DND-41 (cell line): ENCODE results near the gene BACH2.
A peak's percentile ranks its signal among the peaks of the same experiment; 100 is the strongest.

Source experiments
- ATAC-seq: fragments of 200-7000 bp; cut with Tn5 transposase; 3 replicates; pipeline ENCODE4 v1.9.1; 2021; ENCODE audit warnings: low read depth; ENCODE audit not compliant: insufficient read depth
- DNase-seq: peaks from one replicate; pipeline ENCODE4 v3.0.0-alpha.2; 2020
- H2AFZ ChIP-seq: 2 replicates; pipeline ENCODE4 v1.6.0; 2012; ENCODE audit warnings: low read depth, low read length
- H3K27ac ChIP-seq: 2 replicates; pipeline ENCODE4 v1.5.1; 2012; ENCODE audit warnings: low read length, inconsistent platforms
- H3K27me3 ChIP-seq: fragments of 200-600 bp; sonication (generic); 2 replicates; pipeline ENCODE4 v1.6.0; 2012; ENCODE audit warnings: low read length, mild to moderate bottlenecking, inconsistent platforms; ENCODE audit not compliant: insufficient read depth, poor library complexity
- H3K36me3 ChIP-seq: 2 replicates; pipeline ENCODE4 v1.5.1; 2012; ENCODE audit warnings: low read length, inconsistent platforms; ENCODE audit not compliant: insufficient read depth
- H3K4me1 ChIP-seq: 2 replicates; pipeline ENCODE4 v1.5.1; 2012; ENCODE audit warnings: mild to moderate bottlenecking, low read length; ENCODE audit not compliant: insufficient read depth
- H3K4me2 ChIP-seq: 2 replicates; pipeline ENCODE4 v1.6.0; 2012; ENCODE audit warnings: mild to moderate bottlenecking, moderate library complexity, low read length, inconsistent platforms; ENCODE audit not compliant: insufficient read depth
- H3K4me3 ChIP-seq, 2 experiments: fragments of 200-600 bp in 1 of 2; shearing (Covaris generic) in 1 of 2; 2 replicates each; pipeline ENCODE4 v1.5.1; 2012 to 2016; ENCODE audit warnings: inconsistent platforms in 2 of 2, low read length in 2 of 2, mild to moderate bottlenecking in 2 of 2, low read depth in 1 of 2, moderate library complexity in 1 of 2
- H3K79me2 ChIP-seq: 2 replicates; pipeline ENCODE4 v1.6.0; 2012; ENCODE audit warnings: low read length, inconsistent platforms; ENCODE audit not compliant: insufficient read depth
- H3K9ac ChIP-seq: 2 replicates; pipeline ENCODE4 v1.6.0; 2012; ENCODE audit warnings: low read depth, mild to moderate bottlenecking, inconsistent platforms, low read length, moderate library complexity
- H3K9me3 ChIP-seq: 2 replicates; pipeline ENCODE4 v1.5.1; 2012; ENCODE audit warnings: low read length, moderate library complexity, mild to moderate bottlenecking, inconsistent platforms; ENCODE audit not compliant: insufficient read depth, severe bottlenecking
- H4K20me1 ChIP-seq: 2 replicates; pipeline ENCODE4 v1.6.0; 2012; ENCODE audit warnings: low read length; ENCODE audit not compliant: insufficient read depth
- EZH2 ChIP-seq: IDR thresholded peaks from 3 replicates; pipeline ENCODE4 v1.6.1; 2012; ENCODE audit warnings: borderline replicate concordance, low read depth, mild to moderate bottlenecking, moderate library complexity, low read length, inconsistent platforms; ENCODE audit not compliant: severe bottlenecking
- TF ChIP-seq, protein P1 (sequence below): IDR thresholded peaks from 2 replicates; pipeline ENCODE4 v1.5.1; 2012; ENCODE audit warnings: borderline replicate concordance, low read length, moderate library complexity, mild to moderate bottlenecking; ENCODE audit not compliant: poor library complexity, severe bottlenecking; ENCODE audit errors: extremely low read depth

BACH2 gene

DNA sequence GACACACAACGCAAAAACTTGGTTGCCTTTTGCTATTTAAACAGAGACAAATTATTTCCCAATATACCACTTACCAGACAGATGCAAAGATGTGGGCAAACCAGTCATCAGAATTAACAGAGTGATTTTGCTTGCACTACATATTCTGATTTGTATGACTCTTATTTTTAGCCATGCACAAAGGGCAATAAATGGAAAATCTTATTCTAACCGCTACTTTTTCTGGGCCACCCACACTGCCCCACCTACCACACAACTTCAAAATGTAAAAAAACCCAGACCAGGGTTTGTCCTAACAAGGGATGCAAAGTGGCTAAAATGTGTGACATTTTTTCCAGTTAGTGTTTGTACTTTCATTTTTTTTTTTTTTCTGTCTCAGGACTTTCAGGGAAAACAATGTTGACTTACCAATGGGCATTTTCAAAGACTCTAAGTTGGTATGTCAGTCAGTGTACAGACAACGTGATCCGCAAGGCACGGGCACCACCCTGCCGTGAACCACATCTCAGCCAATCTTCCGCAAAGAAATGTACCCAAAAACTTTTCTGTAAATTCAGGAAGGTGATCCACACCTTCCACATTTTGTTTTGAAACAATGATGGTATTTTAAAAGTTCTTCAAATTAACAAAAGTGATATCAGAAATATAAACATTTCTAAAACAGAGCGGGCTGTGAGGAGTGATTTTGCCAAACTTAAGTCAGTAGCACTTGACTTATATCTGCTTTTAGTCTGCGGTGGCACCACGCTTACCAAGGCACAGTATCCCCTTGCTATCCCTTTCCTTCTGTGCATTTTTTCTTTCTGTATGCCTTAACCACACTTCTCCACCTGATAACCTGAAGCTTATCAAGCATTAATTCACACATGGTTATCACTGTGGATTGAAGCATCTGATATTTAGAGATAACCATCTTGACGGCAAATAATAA is 216.8 kb downstream of the BACH2 start:
- no peak overlapping the region for H3K4me3 ChIP-seq
- no peaks in the 10 kb centered on the region for H3K27me3 ChIP-seq
- DNase-seq (no peak), ATAC-seq (no peak)
- H3K27ac ChIP-seq: no peak overlapping the region
- no peaks in the 10 kb centered on the region for H4K20me1 ChIP-seq
- H3K9ac ChIP-seq: no peak overlapping the region
- no peaks in the 10 kb centered on the region for H3K79me2 ChIP-seq
- H3K4me2 ChIP-seq: no peak overlapping the region
- H3K9me3 ChIP-seq: no peaks in the 10 kb centered on the region
- TF ChIP-seq, protein P1, sequence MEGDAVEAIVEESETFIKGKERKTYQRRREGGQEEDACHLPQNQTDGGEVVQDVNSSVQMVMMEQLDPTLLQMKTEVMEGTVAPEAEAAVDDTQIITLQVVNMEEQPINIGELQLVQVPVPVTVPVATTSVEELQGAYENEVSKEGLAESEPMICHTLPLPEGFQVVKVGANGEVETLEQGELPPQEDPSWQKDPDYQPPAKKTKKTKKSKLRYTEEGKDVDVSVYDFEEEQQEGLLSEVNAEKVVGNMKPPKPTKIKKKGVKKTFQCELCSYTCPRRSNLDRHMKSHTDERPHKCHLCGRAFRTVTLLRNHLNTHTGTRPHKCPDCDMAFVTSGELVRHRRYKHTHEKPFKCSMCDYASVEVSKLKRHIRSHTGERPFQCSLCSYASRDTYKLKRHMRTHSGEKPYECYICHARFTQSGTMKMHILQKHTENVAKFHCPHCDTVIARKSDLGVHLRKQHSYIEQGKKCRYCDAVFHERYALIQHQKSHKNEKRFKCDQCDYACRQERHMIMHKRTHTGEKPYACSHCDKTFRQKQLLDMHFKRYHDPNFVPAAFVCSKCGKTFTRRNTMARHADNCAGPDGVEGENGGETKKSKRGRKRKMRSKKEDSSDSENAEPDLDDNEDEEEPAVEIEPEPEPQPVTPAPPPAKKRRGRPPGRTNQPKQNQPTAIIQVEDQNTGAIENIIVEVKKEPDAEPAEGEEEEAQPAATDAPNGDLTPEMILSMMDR: no peak
- TF ChIP-seq EZH2: no peak
- H2AFZ ChIP-seq: no peak overlapping the region
- H3K36me3 ChIP-seq: no peaks in the 10 kb centered on the region
- H3K4me1 ChIP-seq: peaks cover 22% of the 10 kb centered on the region

- Histone ChIP-seq H3K79me2 (no peaks in the 10 kb centered on the region), H3K9me3 (no peaks in the 10 kb centered on the region), H3K4me3 (no peak overlapping the region), H3K9ac (no peak overlapping the region), H3K27me3 (no peaks in the 10 kb centered on the region), H3K36me3 (no peaks in the 10 kb centered on the region), H3K4me2 (no peak overlapping the region), H2AFZ (no peak overlapping the region), H3K4me1 (peaks cover 22% of the 10 kb centered on the region), H4K20me1 (no peaks in the 10 kb centered on the region), H3K27ac (no peak overlapping the region)
- DNase-seq (peak; percentile 41), ATAC-seq (0 out of 3 replicates have a peak, but pooled peaks have one; percentile 14)
- no peak for TF ChIP-seq EZH2
- TF ChIP-seq, protein P1: no peak
Measured at GRCh38 chr6:90078513-90079289, 217.9 kb downstream of the BACH2 start.

- DNase-seq (no peak), ATAC-seq (no peak)
- H3K27ac ChIP-seq: no peak overlapping the region
- no peaks in the 10 kb centered on the region for H4K20me1 ChIP-seq
- no peaks in the 10 kb centered on the region for H3K79me2 ChIP-seq
- H3K36me3 ChIP-seq: no peaks in the 10 kb centered on the region
- H3K4me1 ChIP-seq: peaks cover 17% of the 10 kb centered on the region
- TF ChIP-seq, protein P1: no peak
- no peak for TF ChIP-seq EZH2
- no peak overlapping the region for H3K4me2 ChIP-seq
- no peak overlapping the region for H3K4me3 ChIP-seq
- H3K9ac ChIP-seq: no peak overlapping the region
- no peaks in the 10 kb centered on the region for H3K9me3 ChIP-seq
- H3K27me3 ChIP-seq: no peaks in the 10 kb centered on the region
- no peak overlapping the region for H2AFZ ChIP-seq
Measured at GRCh38 chr6:90076511-90077415, 219.9 kb downstream of the BACH2 start.
